Activated CD8-positive, alpha-beta memory T cell treated with anti-CD3 and anti-CD28 coated beads for 36 hours (primary cell): ENCODE measurements around the gene HABP2. TPM values are rescaled to one million over a fixed set of nuclear protein-coding genes. Genes with fewer than 3 reads are reported as not detected.

Source experiments
- CTCF ChIA-PET: fragments of 350-600 bp; sonication (Branson Sonifier 250); formaldehyde crosslinking; loops from one replicate; lab custom pipeline; 2021; ENCODE audit warnings: antibody characterized with exemption; lab: Charles Lee
- POLR2A ChIA-PET: fragments of 350-600 bp; sonication (Branson Sonifier 250); formaldehyde crosslinking; loops from one replicate; lab custom pipeline; 2021; ENCODE audit warnings: antibody characterized with exemption; lab: Charles Lee
- total RNA-seq, 2 experiments: library from RNA; stranded (reverse); gene quantifications; one replicate each; pipeline ENCODE4 v1.2.3, GENCODE V29; 2021

The HABP2 gene
- total RNA-seq, 2 experiments from 2014 or later, result not detected

- POLR2A ChIA-PET, result no interaction called here
- CTCF ChIA-PET, result no interaction called here
These were observed 28.0 kb upstream of the HABP2 start for GRCh38 chr10:113524539-113525490.

- CTCF ChIA-PET, result interaction anchor here (1.0 kb wide), 1 partner anchor 73 kb away, joined by 3 read pairs; no protein-coding TSS in a partner anchor
- POLR2A ChIA-PET, result no interaction called here
These were observed 27.1 kb upstream of the HABP2 start for GRCh38 chr10:113525713-113526112.

- ChIA-PET CTCF (no interaction called here), POLR2A (no interaction called here)
These were observed 25.5 kb upstream of the HABP2 start for GRCh38 chr10:113527211-113527906.

GRCh38 chr10:113528876-113529275 lies 24.0 kb upstream of the HABP2 start:
- CTCF ChIA-PET, result no interaction called here
- POLR2A ChIA-PET, result no interaction called here

- POLR2A ChIA-PET, result no interaction called here
- CTCF ChIA-PET, result interaction anchor here (0.6 kb wide), 1 partner anchor 842 kb away, joined by 3 read pairs; no protein-coding TSS in a partner anchor
These were observed 23.3 kb upstream of the HABP2 start for GRCh38 chr10:113529575-113529974.

GRCh38 chr10:113530476-113530875 lies 22.4 kb upstream of the HABP2 start:
- CTCF ChIA-PET, result no interaction called here
- POLR2A ChIA-PET, result no interaction called here

GRCh38 chr10:113532724-113533123 lies 20.1 kb upstream of the HABP2 start:
- POLR2A ChIA-PET, result no interaction called here
- CTCF ChIA-PET, result no interaction called here

GRCh38 chr10:113533801-113534200 lies 19.1 kb upstream of the HABP2 start:
- ChIA-PET CTCF (no interaction called here), POLR2A (no interaction called here)

GRCh38 chr10:113534423-113534822 lies 18.4 kb upstream of the HABP2 start:
- POLR2A ChIA-PET, result no interaction called here
- CTCF ChIA-PET, result no interaction called here

- CTCF ChIA-PET, result no interaction called here
These were observed 15.2 kb upstream of the HABP2 start for GRCh38 chr10:113537672-113538071.

GRCh38 chr10:113538151-113538550 lies 14.7 kb upstream of the HABP2 start:
- ChIA-PET CTCF (no interaction called here), POLR2A (no interaction called here)

More at GRCh38 chr10:113537672-113538071, 15.2 kb upstream of the HABP2 start:
- POLR2A ChIA-PET, result no interaction called here

GRCh38 chr10:113539789-113540188 lies 13.1 kb upstream of the HABP2 start:
- ChIA-PET POLR2A (no interaction called here), CTCF (no interaction called here)

GRCh38 chr10:113540845-113541548 lies 11.9 kb upstream of the HABP2 start:
- ChIA-PET CTCF (no interaction called here), POLR2A (no interaction called here)

- CTCF ChIA-PET, result no interaction called here
- POLR2A ChIA-PET, result no interaction called here
These were observed 11.3 kb upstream of the HABP2 start for GRCh38 chr10:113541549-113541927.

GRCh38 chr10:113543107-113543955 lies 9.5 kb upstream of the HABP2 start:
- POLR2A ChIA-PET, result no interaction called here

GRCh38 chr10:113544392-113544791 lies 8.5 kb upstream of the HABP2 start:
- POLR2A ChIA-PET, result no interaction called here
- CTCF ChIA-PET, result no interaction called here

More at GRCh38 chr10:113543107-113543955, 9.5 kb upstream of the HABP2 start:
- CTCF ChIA-PET, result no interaction called here

- ChIA-PET CTCF (no interaction called here), POLR2A (no interaction called here)
These were observed 5.4 kb upstream of the HABP2 start for GRCh38 chr10:113547426-113547825.

- ChIA-PET CTCF (no interaction called here), POLR2A (no interaction called here)
These were observed 3.0 kb upstream of the HABP2 start for GRCh38 chr10:113549856-113550255.

- POLR2A ChIA-PET, result no interaction called here
- CTCF ChIA-PET, result no interaction called here
These were observed 2.5 kb upstream of the HABP2 start for GRCh38 chr10:113550365-113550764.
